Keratinocyte (primary cell): Measurements from ENCODE around the gene REN. TPM values are rescaled to one million over a fixed set of nuclear protein-coding genes. Genes with fewer than 3 reads are reported as not detected.
A peak's percentile ranks its signal among the peaks of the same experiment; 100 is the strongest.

Experiments used
- DNase-seq: peaks from one replicate; pipeline ENCODE4 v3.0.0-alpha.2; 2011; ENCODE audit warnings: low read depth, missing footprints, low spot score
- FAIRE-seq: peaks from 2 replicates; lab custom pipeline; 2011; peaks lifted over from hg19 to GRCh38; lab: Jason Lieb, UNC
- H2AFZ ChIP-seq: 2 replicates; pipeline ENCODE4 v1.6.0; 2012; ENCODE audit warnings: low read length, control low read depth, inconsistent platforms; ENCODE audit not compliant: control insufficient read depth
- H3K27ac ChIP-seq: 2 replicates; pipeline ENCODE4 v1.5.1; 2011; ENCODE audit warnings: low read length; ENCODE audit not compliant: control insufficient read depth, insufficient read depth
- H3K27me3 ChIP-seq: 3 replicates; pipeline ENCODE4 v1.6.0; 2011; ENCODE audit warnings: low read length; ENCODE audit not compliant: control insufficient read depth, insufficient read depth; ENCODE audit errors: extremely low read depth
- H3K36me3 ChIP-seq, 2 experiments: 2 replicates in 1 of 2; 3 replicates in 1 of 2; pipeline ENCODE4 v1.5.1; 2011; ENCODE audit warnings: low read length in 2 of 2, mild to moderate bottlenecking in 1 of 2; ENCODE audit not compliant: control insufficient read depth in 2 of 2, insufficient read depth in 2 of 2; ENCODE audit errors: extremely low read depth in 1 of 2
- H3K4me1 ChIP-seq: 3 replicates; pipeline ENCODE4 v1.5.1; 2011; ENCODE audit warnings: low read length; ENCODE audit not compliant: control insufficient read depth, insufficient read depth; ENCODE audit errors: extremely low read depth
- H3K4me2 ChIP-seq: 3 replicates; pipeline ENCODE4 v1.6.0; 2011; ENCODE audit warnings: low read depth, low read length; ENCODE audit not compliant: control insufficient read depth, insufficient read depth; ENCODE audit errors: extremely low read depth
- H3K4me3 ChIP-seq, 3 experiments: fragments of 200-600 bp in 1 of 3; sonication (generic) in 1 of 3; 2 replicates in 2 of 3; 3 replicates in 1 of 3; pipeline ENCODE4 v1.5.1; 2011 to 2016; ENCODE audit warnings: low read length in 3 of 3, mild to moderate bottlenecking in 3 of 3, control low read depth in 2 of 3, inconsistent platforms in 1 of 3, low read depth in 1 of 3, mixed read lengths in 1 of 3, mixed run types in 1 of 3, moderate library complexity in 1 of 3; ENCODE audit not compliant: control insufficient read depth in 2 of 3, insufficient read depth in 2 of 3; ENCODE audit errors: extremely low read depth in 1 of 3
- H3K79me2 ChIP-seq: 2 replicates; pipeline ENCODE4 v1.6.0; 2012; ENCODE audit warnings: low read length; ENCODE audit not compliant: control insufficient read depth, insufficient read depth
- H3K9ac ChIP-seq: 3 replicates; pipeline ENCODE4 v1.6.0; 2011; ENCODE audit warnings: low read length; ENCODE audit not compliant: control insufficient read depth, insufficient read depth; ENCODE audit errors: extremely low read depth
- H3K9me1 ChIP-seq: 3 replicates; pipeline ENCODE4 v1.6.0; 2011; ENCODE audit warnings: low read length; ENCODE audit not compliant: control insufficient read depth, insufficient read depth; ENCODE audit errors: extremely low read depth
- H3K9me3 ChIP-seq: 2 replicates; pipeline ENCODE4 v1.5.1; 2012; ENCODE audit warnings: low read depth, low read length; ENCODE audit not compliant: control insufficient read depth
- H4K20me1 ChIP-seq: 3 replicates; pipeline ENCODE4 v1.6.0; 2011; ENCODE audit warnings: low read length; ENCODE audit not compliant: control insufficient read depth, insufficient read depth; ENCODE audit errors: extremely low read depth
- CTCF ChIP-seq, 3 experiments: IDR thresholded peaks in 1 of 3; conservative IDR thresholded peaks in 1 of 3; optimal IDR thresholded peaks in 1 of 3; 2 replicates in 2 of 3; 3 replicates in 1 of 3; pipeline versions ENCODE3 to v1.5.1; 2011; ENCODE audit warnings: low read length in 3 of 3, mild to moderate bottlenecking in 3 of 3, moderate library complexity in 2 of 3, control low read depth in 1 of 3, inconsistent platforms in 1 of 3; ENCODE audit not compliant: insufficient read depth in 2 of 3; ENCODE audit errors: extremely low read depth in 1 of 3
- EZH2 ChIP-seq: IDR thresholded peaks from one replicate; pipeline ENCODE4 v1.6.1; 2012; ENCODE audit warnings: inconsistent platforms, mild to moderate bottlenecking, low read length, moderate library complexity
- dilution Hi-C: fragments of 300-500 bp; cut with MboI; formaldehyde crosslinking; loops from one replicate; pipeline ENCODE4 v1.7.0; 2020; ENCODE audit warnings: low sequenced_read_pairs; ENCODE audit not compliant: extremely low pct_ligation_motif_present
- polyA plus RNA-seq, 5 experiments: library from polyadenylated mRNA; depleted of rRNA in 3 of 5; stranded (reverse) in 3 of 5; stranded (forward) in 1 of 5; unstranded in 1 of 5; fragments of >200 nt; gene quantifications; 1 replicate in 1 of 5; 2 replicates in 3 of 5; 3 replicates in 1 of 5; pipeline versions ENCODE4 v1.2.1 to v1.2.3, GENCODE V29; 2011 to 2012; ENCODE audit warnings: missing spikeins in 2 of 5, low read depth in 1 of 5, low replicate concordance in 1 of 5

Gene REN
- polyA plus RNA-seq, 1 donor (not counting 4 experiments of a cell fraction or from before 2014, with no cell fraction given), result not detected

- no peaks in the 10 kb centered on the region for H3K79me2 ChIP-seq
- FAIRE-seq (no peak), DNase-seq (no peak)
- no peaks in the 10 kb centered on the region for H3K36me3 ChIP-seq
- no peak overlapping the region for H2AFZ ChIP-seq
- TF ChIP-seq CTCF (optimal IDR thresholded peaks at IDR 0.05 in 1 of 3, IDR thresholded peaks at IDR 0.05 in 1 of 3, conservative IDR thresholded peaks at IDR 0.05 in 1 of 3; ENCODE audit: extremely low read depth in 1 of 3, insufficient read depth in 2 of 3, low read length in 3 of 3) (no peak), EZH2 (no peak)
- dilution Hi-C loops, result no loop called here
- H4K20me1 ChIP-seq, result no peaks in the 10 kb centered on the region
- no peak overlapping the region for H3K27ac ChIP-seq
- no peaks in the 10 kb centered on the region for H3K27me3 ChIP-seq
- H3K4me3 ChIP-seq, result no peak overlapping the region
- no peaks in the 10 kb centered on the region for H3K9me3 ChIP-seq
- H3K9me1 ChIP-seq, result no peaks in the 10 kb centered on the region
- no peak overlapping the region for H3K4me2 ChIP-seq
- H3K9ac ChIP-seq, result no peak overlapping the region
- peaks cover 26% of the 10 kb centered on the region for H3K4me1 ChIP-seq
These were observed 10.3 kb downstream of the REN start for GRCh38 chr1:204155881-204156280.

- dilution Hi-C loops, result no loop called here
- H3K9me1 ChIP-seq, result no peaks in the 10 kb centered on the region
- no peaks in the 10 kb centered on the region for H3K36me3 ChIP-seq
- no peak for TF ChIP-seq EZH2
- no peak for TF ChIP-seq CTCF (optimal IDR thresholded peaks at IDR 0.05 in 1 of 3, IDR thresholded peaks at IDR 0.05 in 1 of 3, conservative IDR thresholded peaks at IDR 0.05 in 1 of 3; ENCODE audit: extremely low read depth in 1 of 3, insufficient read depth in 2 of 3, low read length in 3 of 3)
- no peak overlapping the region for H2AFZ ChIP-seq
- no peaks in the 10 kb centered on the region for H3K79me2 ChIP-seq
- H3K4me1 ChIP-seq, result peaks cover 32% of the 10 kb centered on the region
- no peaks in the 10 kb centered on the region for H3K27me3 ChIP-seq
- H3K27ac ChIP-seq, result peak overlapping the region; percentile 22
- no peak overlapping the region for H3K4me3 ChIP-seq
- DNase-seq (peak; percentile 69), FAIRE-seq (peak; percentile 99)
- peak overlapping the region; percentile 22 for H3K4me2 ChIP-seq
- H3K9ac ChIP-seq, result no peak overlapping the region
- H3K9me3 ChIP-seq, result no peaks in the 10 kb centered on the region
- no peaks in the 10 kb centered on the region for H4K20me1 ChIP-seq
These were observed 11.4 kb downstream of the REN start for GRCh38 chr1:204154568-204155255.
